GM18861 (cell line): ENCODE measurements around the gene SHC2.
"Not testable (repeated sequence)": the region's sequence is repeated elsewhere in the genome, so short reads cannot be mapped to it uniquely, and the experiment has no call there.

ENCODE experiments used
- ATAC-seq: cut with Tn5 transposase; IDR thresholded peaks from one replicate; pipeline ENCODE4 v1.9.1; 2021; ENCODE audit not compliant: unreplicated experiment

SHC2 gene

GRCh38 chr19:447816-448560 lies 12.8 kb downstream of the SHC2 start:
- no peak for ATAC-seq

- ATAC-seq = no peak
Measured at GRCh38 chr19:447064-447426, 13.8 kb downstream of the SHC2 start.

- ATAC-seq = no peak
Measured at GRCh38 chr19:444677-445210, 16.1 kb downstream of the SHC2 start.

- no peak for ATAC-seq
Measured at GRCh38 chr19:443005-443404, 17.8 kb downstream of the SHC2 start.

GRCh38 chr19:442085-442484 lies 18.7 kb downstream of the SHC2 start:
- ATAC-seq = no peak

- no peak for ATAC-seq
Measured at GRCh38 chr19:441213-441836, 19.5 kb downstream of the SHC2 start.

- ATAC-seq = no peak
Measured at GRCh38 chr19:440391-441212, 20.2 kb downstream of the SHC2 start.

- no peak for ATAC-seq
Measured at GRCh38 chr19:439167-439900, 21.5 kb downstream of the SHC2 start.

- ATAC-seq = no peak
Measured at GRCh38 chr19:438416-438958, 22.3 kb downstream of the SHC2 start.

GRCh38 chr19:437041-437440 lies 23.8 kb downstream of the SHC2 start:
- no peak for ATAC-seq

GRCh38 chr19:436413-436950 lies 24.4 kb downstream of the SHC2 start:
- ATAC-seq = no peak

GRCh38 chr19:435707-436412 lies 25.0 kb downstream of the SHC2 start:
- no peak for ATAC-seq

GRCh38 chr19:435056-435706 lies 25.7 kb downstream of the SHC2 start:
- no peak for ATAC-seq

GRCh38 chr19:434152-434960 lies 26.5 kb downstream of the SHC2 start:
- no peak for ATAC-seq

- ATAC-seq = no peak
Measured at GRCh38 chr19:430701-431100, 30.1 kb downstream of the SHC2 start.

- no peak for ATAC-seq
Measured at GRCh38 chr19:428149-428548, 32.7 kb downstream of the SHC2 start.

GRCh38 chr19:427675-428074 lies 33.2 kb downstream of the SHC2 start:
- ATAC-seq = not testable (repeated sequence)

GRCh38 chr19:426725-427445 lies 33.9 kb downstream of the SHC2 start:
- ATAC-seq = no peak
